SK-N-SH (cell line): ENCODE data around the gene RASGRP2. TPM values are rescaled to one million over a fixed set of nuclear protein-coding genes. Genes with fewer than 3 reads are reported as not detected.

Source experiments
- CTCF ChIA-PET: fragments of 300-600, 350-600 bp; formaldehyde crosslinking; extraction: SDS; loops from one replicate; lab custom pipeline; 2021; lab: Yijun Ruan, JAX
- POLR2A ChIA-PET: fragments of 350-600 bp; sonication (Branson Sonifier 250); formaldehyde crosslinking; extraction: SDS; loops from one replicate; lab custom pipeline; 2020; ENCODE audit warnings: antibody characterized with exemption, inconsistent platforms; lab: Yijun Ruan, JAX
- DNase-seq: peaks from one replicate; pipeline ENCODE4 v3.0.0; 2012
- H2AFZ ChIP-seq: fragments of 200-600 bp; sonication (generic); 2 replicates; pipeline ENCODE4 v1.8.1; 2016; ENCODE audit warnings: antibody characterized with exemption, mild to moderate bottlenecking, low read depth
- H3F3A ChIP-seq: fragments of 200-600 bp; sonication (generic); replicated peaks from 2 replicates; pipeline ENCODE3; 2016; ENCODE audit warnings: antibody characterized with exemption, mild to moderate bottlenecking; ENCODE audit not compliant: insufficient read depth
- H3K27ac ChIP-seq, 2 experiments: fragments of 200-500 bp in 1 of 2; fragments of 200-600 bp in 1 of 2; sonication (Bioruptor generic) in 1 of 2; sonication (generic), shearing (Covaris generic) in 1 of 2; 2 replicates each; pipeline versions ENCODE4 v1.5.1 to v1.6.1; 2014 to 2016; ENCODE audit warnings: low read depth in 2 of 2, inconsistent platforms in 1 of 2, low read length in 1 of 2, mild to moderate bottlenecking in 1 of 2, mixed read lengths in 1 of 2
- H3K27me3 ChIP-seq: fragments of 200-600 bp; sonication (generic), shearing (Covaris generic); 2 replicates; pipeline ENCODE4 v1.6.1; 2016; ENCODE audit warnings: mixed run types; ENCODE audit not compliant: insufficient read depth
- H3K36me3 ChIP-seq, 2 experiments: fragments of 200-500 bp in 1 of 2; fragments of 200-600 bp in 1 of 2; sonication (Bioruptor generic) in 1 of 2; sonication (generic) in 1 of 2; replicated peaks in 1 of 2; 2 replicates each; pipeline versions ENCODE3 to v1.5.1; 2014 to 2016; ENCODE audit warnings: low read length in 1 of 2, mild to moderate bottlenecking in 1 of 2; ENCODE audit not compliant: insufficient read depth in 2 of 2, control insufficient read depth in 1 of 2
- H3K4me1 ChIP-seq, 2 experiments: fragments of 200-500 bp in 1 of 2; fragments of 200-600 bp in 1 of 2; sonication (Bioruptor generic) in 1 of 2; sonication (generic), shearing (Covaris generic) in 1 of 2; 2 replicates each; pipeline versions ENCODE4 v1.5.1 to v1.6.1; 2014 to 2016; ENCODE audit warnings: low read depth in 1 of 2, low read length in 1 of 2, mixed run types in 1 of 2; ENCODE audit not compliant: insufficient read depth in 2 of 2, control insufficient read depth in 1 of 2
- H3K4me2 ChIP-seq: fragments of 200-600 bp; sonication (generic), shearing (Covaris generic); 2 replicates; pipeline ENCODE4 v1.6.1; 2017; ENCODE audit warnings: mixed run types
- H3K4me3 ChIP-seq, 2 experiments: fragments of 200-500 bp in 1 of 2; fragments of 200-600 bp in 1 of 2; sonication (Bioruptor generic) in 1 of 2; sonication (generic), shearing (Covaris generic) in 1 of 2; 2 replicates each; pipeline versions ENCODE4 v1.5.1 to v1.8.1; 2014 to 2016; ENCODE audit warnings: low read depth in 2 of 2, inconsistent platforms in 1 of 2, low read length in 1 of 2, mild to moderate bottlenecking in 1 of 2, mixed read lengths in 1 of 2, moderate library complexity in 1 of 2
- H3K79me2 ChIP-seq: fragments of 200-600 bp; sonication (generic); 2 replicates; pipeline ENCODE4 v1.8.1; 2017; ENCODE audit warnings: mild to moderate bottlenecking; ENCODE audit not compliant: insufficient read depth
- H3K9ac ChIP-seq: fragments of 200-600 bp; sonication (generic); 2 replicates; pipeline ENCODE4 v1.6.1; 2017; ENCODE audit warnings: mixed run types
- H3K9me2 ChIP-seq: fragments of 200-600 bp; sonication (generic); 2 replicates; pipeline ENCODE4 v1.6.1; 2017; ENCODE audit warnings: mixed run types
- H3K9me3 ChIP-seq: fragments of 200-600 bp; sonication (generic); 2 replicates; pipeline ENCODE4 v1.6.1; 2017; ENCODE audit warnings: mixed run types, mild to moderate bottlenecking, moderate library complexity
- H4K20me1 ChIP-seq: fragments of 200-600 bp; sonication (generic); 2 replicates; pipeline ENCODE4 v1.6.1; 2017; ENCODE audit warnings: mild to moderate bottlenecking, mixed run types; ENCODE audit not compliant: insufficient read depth
- EZH2phosphoT487 ChIP-seq: fragments of 200-600 bp; sonication (generic); IDR thresholded peaks from 2 replicates; pipeline ENCODE4 v1.6.1; 2017; ENCODE audit warnings: low read depth, mixed run types, mild to moderate bottlenecking, antibody characterized with exemption, moderate library complexity, borderline replicate concordance
- GABPA ChIP-seq: IDR thresholded peaks from 2 replicates; pipeline ENCODE4 v1.4.0; 2012; ENCODE audit warnings: low read depth, mild to moderate bottlenecking
- GATA2 ChIP-seq: sonication (generic); formaldehyde crosslinking; IDR thresholded peaks from 2 replicates; pipeline ENCODE4 v1.5.0; 2020; ENCODE audit warnings: mild to moderate bottlenecking, missing genetic modification reagents
- JUND ChIP-seq: IDR thresholded peaks from 2 replicates; pipeline ENCODE4 v1.4.0; 2012
- MXI1 ChIP-seq: IDR thresholded peaks from 2 replicates; pipeline ENCODE4 v1.6.1; 2012; ENCODE audit warnings: mild to moderate bottlenecking, low read depth, low read length, improper control_type of control experiment
- PBX3 ChIP-seq: IDR thresholded peaks from 2 replicates; pipeline ENCODE4; 2012
- POLR2AphosphoS5 ChIP-seq: IDR thresholded peaks from 2 replicates; pipeline ENCODE4 v1.6.1; 2012; ENCODE audit warnings: low read depth, low read length
- RAD21 ChIP-seq: IDR thresholded peaks from 2 replicates; pipeline ENCODE4 v1.6.1; 2012; ENCODE audit warnings: mild to moderate bottlenecking, low read length
- RXRA ChIP-seq: IDR thresholded peaks from 2 replicates; pipeline ENCODE4 v1.4.0; 2012; ENCODE audit warnings: low read depth, mild to moderate bottlenecking, borderline replicate concordance
- TAF1 ChIP-seq: IDR thresholded peaks from 2 replicates; pipeline ENCODE4 v1.6.1; 2012; ENCODE audit warnings: low read depth, mild to moderate bottlenecking, low read length, moderate library complexity, borderline replicate concordance
- TEAD4 ChIP-seq: IDR thresholded peaks from 2 replicates; pipeline ENCODE4 v1.4.0; 2012; ENCODE audit warnings: mild to moderate bottlenecking, borderline replicate concordance; ENCODE audit not compliant: insufficient read depth
- USF2 ChIP-seq: fragments of 150-350 bp; IDR thresholded peaks from 2 replicates; pipeline ENCODE4 v1.6.1; 2017; ENCODE audit warnings: antibody characterized with exemption, low read length, low read depth, borderline replicate concordance
- YY1 ChIP-seq: IDR thresholded peaks from 2 replicates; pipeline ENCODE4 v1.4.0; 2012; ENCODE audit warnings: low read depth, mild to moderate bottlenecking
- WGBS: methylation state at CpG from one replicate; pipeline ENCODE4 v1.1.6; 2017; ENCODE audit warnings: low lambda C conversion rate; 5-methylcytosine and 5-hydroxymethylcytosine counted together
- polyA plus RNA-seq, 3 experiments: library from polyadenylated mRNA; depleted of rRNA; stranded (reverse); fragments of >200 nt; gene quantifications; 2 replicates each; pipeline ENCODE4 v1.2.3, GENCODE V29; 2012

RASGRP2 gene
- polyA plus RNA-seq, 1 of the 3 experiments (the other 2 are of a cell fraction), result 1.6 TPM

GRCh38 chr11:64721359-64721699, 22.6 kb downstream of the RASGRP2 start:
- H2AFZ ChIP-seq, result no peak overlapping the region
- peaks cover 13% of the 10 kb centered on the region for H3K27me3 ChIP-seq
- H3K4me1 ChIP-seq, result peaks cover 0 to 46% of the 10 kb centered on the region in 2 experiments; a peak in 1 of 4 replicates
- H3K27ac ChIP-seq, result no peak overlapping the region
- no peak for TF ChIP-seq RAD21
- WGBS, result 20% methylated on average over 1 of the region's 3 CpGs
- H3K9ac ChIP-seq, result no peak overlapping the region
- H3K36me3 ChIP-seq, result no peaks in the 10 kb centered on the region
- H4K20me1 ChIP-seq, result no peaks in the 10 kb centered on the region
- no peaks in the 10 kb centered on the region for H3K9me3 ChIP-seq
- ChIA-PET CTCF (interaction anchor here (0.9 to 2.0 kb wide), 7 partner anchors 10 to 32 kb away, joined by 4 to 33 read pairs (median 7); partner anchors contain the start of gene RASGRP2), POLR2A (interaction anchor here (0.8 kb wide), 1 partner anchor 38 kb away, joined by 3 read pairs; the partner anchor contains the start of gene PYGM)
- no peak for DNase-seq
- H3K4me2 ChIP-seq, result no peak overlapping the region
- H3K4me3 ChIP-seq, result no peak overlapping the region; a peak in 1 of 4 replicates
- no peaks in the 10 kb centered on the region for H3K79me2 ChIP-seq
- H3K9me2 ChIP-seq, result no peaks in the 10 kb centered on the region
- H3F3A ChIP-seq, result no peaks in the 10 kb centered on the region

- Histone ChIP-seq H2AFZ (no peak overlapping the region), H3K27me3 (peaks cover 13% of the 10 kb centered on the region), H3K27ac (no peak overlapping the region), H3K9me2 (no peaks in the 10 kb centered on the region), H3K4me3 (no peak overlapping the region), H3K4me2 (no peak overlapping the region), H3K79me2 (no peaks in the 10 kb centered on the region), H4K20me1 (no peaks in the 10 kb centered on the region), H3K9me3 (no peaks in the 10 kb centered on the region), H3K4me1 (peaks cover 0 to 52% of the 10 kb centered on the region in 2 experiments; a peak in 1 of 4 replicates), H3K9ac (no peak overlapping the region), H3F3A (no peaks in the 10 kb centered on the region), H3K36me3 (no peaks in the 10 kb centered on the region)
- ChIA-PET CTCF (interaction anchor here (1.6 to 7.1 kb wide), 2 partner anchors 10 to 32 kb away, joined by 3 to 68 read pairs; no protein-coding TSS in a partner anchor), POLR2A (no interaction called here)
- no peak for DNase-seq
- WGBS, result 68% methylated on average over 12 of the region's 12 CpGs
- TF ChIP-seq MXI1 (no peak), TEAD4 (no peak), YY1 (no peak), GATA2 (CRISPR knock-in tag) (no peak)
Observed at GRCh38 chr11:64720640-64721358, 23.1 kb downstream of the RASGRP2 start.

- H3K27ac ChIP-seq, result no peak overlapping the region
- TF ChIP-seq TAF1, result no peak
- TF ChIP-seq EZH2phosphoT487, result no peak
- no peak for TF ChIP-seq USF2
- TF ChIP-seq JUND, result no peak
- TF ChIP-seq MXI1, result no peak
- no peak for TF ChIP-seq GABPA
- TF ChIP-seq YY1, result no peak
- no peak for TF ChIP-seq POLR2AphosphoS5
- TF ChIP-seq PBX3, result no peak
- TF ChIP-seq TEAD4, result no peak
- TF ChIP-seq RXRA, result no peak
- no peak overlapping the region for H2AFZ ChIP-seq
- no peaks in the 10 kb centered on the region for H3K79me2 ChIP-seq
- H3K9ac ChIP-seq, result no peak overlapping the region
- H3F3A ChIP-seq, result no peaks in the 10 kb centered on the region
- H3K27me3 ChIP-seq, result peaks cover 13% of the 10 kb centered on the region
- 55% methylated on average over 9 of the region's 9 CpGs for whole genome bisulfite sequencing
- no peaks in the 10 kb centered on the region for H3K36me3 ChIP-seq
- H4K20me1 ChIP-seq, result no peaks in the 10 kb centered on the region
- ChIA-PET POLR2A (interaction anchor here (0.7 kb wide), 1 partner anchor 12 kb away, joined by 3 read pairs; no protein-coding TSS in a partner anchor), CTCF (interaction anchor here (1.6 to 7.1 kb wide), 3 partner anchors 9 to 31 kb away, joined by 3 to 68 read pairs (median 20); partner anchors contain the start of gene RASGRP2)
- no peak overlapping the region for H3K4me2 ChIP-seq
- H3K4me3 ChIP-seq, result no peak overlapping the region
- H3K9me2 ChIP-seq, result no peaks in the 10 kb centered on the region
- H3K9me3 ChIP-seq, result no peaks in the 10 kb centered on the region
- H3K4me1 ChIP-seq, result peaks cover 0 to 57% of the 10 kb centered on the region in 2 experiments; a peak in 1 of 4 replicates
- DNase-seq, result no peak
Observed at GRCh38 chr11:64720167-64720566, 23.8 kb downstream of the RASGRP2 start.
